Activated CD4-positive, alpha-beta T cell treated with anti-CD3 and anti-CD28 coated beads, Interleukin-2, amount 10 ng/mL, durations not matched to agents 24 days and 14 days (primary cell): ENCODE measurements around the gene CITED1. TPM values are rescaled to one million over a fixed set of nuclear protein-coding genes. Genes with fewer than 3 reads are reported as not detected.

ENCODE experiments used
- DNase-seq: peaks from one replicate; pipeline ENCODE4 v3.0.0; 2022
- H3K27ac Mint-ChIP-seq: one replicate; pipeline ENCODE4 v1.8.0; 2022; ENCODE audit warnings: mild to moderate bottlenecking, mixed read lengths
- H3K27me3 Mint-ChIP-seq: one replicate; pipeline ENCODE4 v1.8.0; 2022; ENCODE audit warnings: mixed read lengths
- H3K36me3 Mint-ChIP-seq: one replicate; pipeline ENCODE4 v1.8.0; 2022; ENCODE audit warnings: low read depth, mild to moderate bottlenecking, mixed read lengths
- H3K4me1 Mint-ChIP-seq: one replicate; pipeline ENCODE4 v1.8.0; 2021; ENCODE audit warnings: mixed read lengths
- H3K4me3 Mint-ChIP-seq: one replicate; pipeline ENCODE4 v1.8.0; 2022; ENCODE audit warnings: mild to moderate bottlenecking, moderate library complexity, mixed read lengths
- H3K9me3 Mint-ChIP-seq: one replicate; pipeline ENCODE4 v1.8.0; 2021; ENCODE audit warnings: mixed read lengths
- intact Hi-C: fragments of 100-400 bp; cut with micrococcal nuclease; formaldehyde crosslinking; loops from one replicate; pipeline ENCODE4 v1.15.1; 2023
- total RNA-seq: library from RNA; stranded (reverse); gene quantifications from 2 replicates; pipeline ENCODE4 v1.2.3, GENCODE V29; 2022

CITED1 gene
- total RNA-seq, 1 donor from 2014 or later = not detected

DNA sequence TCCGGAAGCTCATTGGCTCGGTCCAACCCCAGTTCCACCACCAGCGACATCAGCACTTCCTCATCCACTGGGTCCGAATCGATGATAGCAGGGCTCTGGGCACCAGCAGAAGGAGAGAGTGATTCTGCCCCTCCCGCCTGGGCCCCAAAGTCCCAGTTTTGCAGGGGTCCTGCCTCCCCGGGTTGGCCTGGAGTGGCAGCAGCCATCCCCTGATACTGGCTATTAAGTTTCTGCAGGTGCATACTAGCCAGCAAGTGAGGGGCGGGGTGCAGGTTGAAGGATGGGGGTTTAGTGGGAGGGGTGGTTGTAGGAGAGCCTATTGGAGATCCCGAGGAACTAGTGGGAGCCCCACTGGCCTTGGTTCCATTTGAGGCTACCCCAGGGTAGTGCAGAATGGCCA is 3.9 kb downstream of the CITED1 start:
- H3K4me1 Mint-ChIP-seq = peaks cover 9% of the 10 kb centered on the region
- H3K36me3 Mint-ChIP-seq = no peaks in the 10 kb centered on the region
- H3K4me3 Mint-ChIP-seq = no peak overlapping the region
- H3K27ac Mint-ChIP-seq = no peak overlapping the region
- no peak for DNase-seq
- no peaks in the 10 kb centered on the region for H3K9me3 Mint-ChIP-seq
- intact Hi-C loops = no loop called here
- peaks cover 59% of the 10 kb centered on the region for H3K27me3 Mint-ChIP-seq

DNA sequence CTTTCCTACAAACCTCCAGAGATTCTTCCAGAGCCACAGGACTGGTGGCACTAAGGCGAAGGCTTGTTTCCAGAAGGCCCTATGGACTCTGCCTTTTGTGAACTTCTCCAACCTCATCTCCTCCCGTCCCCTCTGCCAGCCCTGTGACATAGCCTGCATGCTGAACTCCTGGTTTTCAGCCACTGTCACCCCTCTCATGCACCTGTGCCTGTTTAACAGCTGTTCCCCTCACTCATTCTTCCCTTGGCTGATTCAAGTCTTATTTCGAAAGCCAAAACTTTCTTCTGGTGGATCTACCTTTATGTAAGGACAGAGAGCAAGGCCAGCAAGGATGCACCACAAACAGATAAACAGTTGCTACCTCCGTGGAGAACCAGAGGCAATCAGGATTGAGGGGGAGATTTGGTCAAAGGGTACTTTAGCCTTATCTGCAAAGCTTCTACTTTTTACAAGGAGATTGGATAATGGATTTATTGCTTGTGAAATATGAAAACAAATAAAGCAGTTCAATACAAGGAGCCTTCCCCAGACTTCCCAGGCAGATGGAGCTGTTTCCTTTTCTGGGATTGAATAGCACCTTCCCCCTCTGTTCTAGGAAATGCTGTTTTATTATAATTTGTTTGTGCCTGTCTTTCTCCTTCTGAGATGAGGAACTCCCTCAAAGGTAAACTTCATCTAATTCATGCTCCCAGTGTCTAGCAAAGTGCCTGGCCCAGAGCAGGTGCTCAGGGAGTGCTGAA is 5.7 kb downstream of the CITED1 start:
- H3K27me3 Mint-ChIP-seq = peaks cover 62% of the 10 kb centered on the region
- intact Hi-C loops = no loop called here

GRCh38 chrX:72297953-72298730 is 7.6 kb downstream of the CITED1 start:
- intact Hi-C loops = no loop called here
- no peaks in the 10 kb centered on the region for H3K4me1 Mint-ChIP-seq

More for the DNA sequence above, 5.7 kb downstream of the CITED1 start:
- Mint-ChIP-seq H3K27ac (no peak overlapping the region), H3K9me3 (no peaks in the 10 kb centered on the region), H3K36me3 (no peaks in the 10 kb centered on the region), H3K4me1 (peaks cover 6% of the 10 kb centered on the region), H3K4me3 (no peak overlapping the region)
- no peak for DNase-seq

DNA sequence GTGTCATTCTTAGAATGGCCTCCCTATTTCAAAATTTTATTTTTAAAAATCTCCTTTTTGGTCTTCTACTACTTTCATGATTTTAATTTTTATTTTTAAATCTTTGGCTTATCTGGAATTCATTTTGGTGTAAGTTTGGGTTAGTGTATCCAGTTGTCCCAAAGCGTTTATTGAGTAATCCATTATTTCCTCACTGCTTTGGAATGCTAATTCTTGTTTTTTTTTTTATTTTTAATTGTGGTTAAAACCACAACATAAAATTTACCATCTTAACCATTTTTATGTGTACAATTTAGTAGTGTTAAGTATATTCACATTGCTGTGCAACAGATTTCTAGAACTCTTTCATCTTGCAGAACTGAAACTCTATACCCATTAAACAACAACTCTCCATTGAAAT is 8.7 kb downstream of the CITED1 start:
- Mint-ChIP-seq H3K4me3 (no peak overlapping the region), H3K27me3 (peaks cover 47% of the 10 kb centered on the region), H3K27ac (no peak overlapping the region), H3K36me3 (no peaks in the 10 kb centered on the region), H3K9me3 (no peaks in the 10 kb centered on the region), H3K4me1 (no peaks in the 10 kb centered on the region)
- no peak for DNase-seq
- intact Hi-C loops = no loop called here

More at GRCh38 chrX:72297953-72298730, 7.6 kb downstream of the CITED1 start:
- Mint-ChIP-seq H3K4me3 (no peak overlapping the region), H3K27me3 (peaks cover 47% of the 10 kb centered on the region), H3K36me3 (no peaks in the 10 kb centered on the region), H3K27ac (no peak overlapping the region), H3K9me3 (no peaks in the 10 kb centered on the region)
- DNase-seq = peak; percentile 58

DNA sequence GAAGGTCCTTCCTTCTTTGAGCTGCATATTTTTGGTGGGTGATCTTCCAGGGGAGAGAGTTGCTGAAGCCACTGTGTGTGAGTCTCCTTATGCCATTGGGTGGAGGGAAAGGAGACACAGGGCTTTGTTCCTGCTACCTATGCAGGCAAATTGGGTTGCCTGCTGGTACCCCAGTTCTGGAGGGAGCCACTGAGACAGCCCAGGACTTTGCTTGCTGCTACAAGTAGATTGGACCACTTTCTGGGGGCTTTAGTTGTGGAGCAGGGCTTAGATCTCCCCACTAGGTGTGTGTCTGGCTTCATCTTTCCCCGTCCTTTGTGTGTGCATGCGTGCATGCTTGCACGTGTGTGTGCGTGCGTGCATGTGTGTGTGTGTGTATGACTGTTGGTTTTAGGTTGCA is 10.0 kb downstream of the CITED1 start:
- no peak for DNase-seq
- Mint-ChIP-seq H3K4me1 (no peaks in the 10 kb centered on the region), H3K9me3 (no peaks in the 10 kb centered on the region), H3K36me3 (no peaks in the 10 kb centered on the region), H3K4me3 (no peak overlapping the region), H3K27me3 (peaks cover 43% of the 10 kb centered on the region), H3K27ac (no peak overlapping the region)
- intact Hi-C loops = no loop called here

DNA sequence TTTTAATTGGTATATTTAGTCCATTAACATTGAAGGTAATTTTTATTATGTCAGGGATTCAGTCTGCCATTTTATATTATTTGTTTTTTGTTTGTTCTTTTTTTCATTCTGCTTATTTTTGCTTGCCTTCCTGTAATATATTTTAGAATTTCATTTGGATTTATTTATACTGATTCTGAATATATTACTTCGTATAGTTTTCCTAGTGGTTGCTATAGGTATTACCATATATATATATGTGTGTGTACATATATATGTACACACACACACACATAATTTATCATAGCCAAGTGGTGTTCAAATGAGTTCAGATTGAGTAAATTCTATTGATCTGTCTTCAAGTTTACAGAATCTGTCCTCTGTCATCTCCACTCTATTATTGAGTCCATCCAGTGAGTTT is 11.2 kb downstream of the CITED1 start:
- Mint-ChIP-seq H3K4me1 (no peaks in the 10 kb centered on the region), H3K27me3 (peaks cover 41% of the 10 kb centered on the region), H3K27ac (no peak overlapping the region), H3K4me3 (no peak overlapping the region), H3K9me3 (no peaks in the 10 kb centered on the region), H3K36me3 (no peaks in the 10 kb centered on the region)
- DNase-seq = no peak
- intact Hi-C loops = no loop called here

- no peaks in the 10 kb centered on the region for H3K9me3 Mint-ChIP-seq
- intact Hi-C loops = no loop called here
These were observed 23.4 kb downstream of the CITED1 start for GRCh38 chrX:72282302-72282701.

DNA sequence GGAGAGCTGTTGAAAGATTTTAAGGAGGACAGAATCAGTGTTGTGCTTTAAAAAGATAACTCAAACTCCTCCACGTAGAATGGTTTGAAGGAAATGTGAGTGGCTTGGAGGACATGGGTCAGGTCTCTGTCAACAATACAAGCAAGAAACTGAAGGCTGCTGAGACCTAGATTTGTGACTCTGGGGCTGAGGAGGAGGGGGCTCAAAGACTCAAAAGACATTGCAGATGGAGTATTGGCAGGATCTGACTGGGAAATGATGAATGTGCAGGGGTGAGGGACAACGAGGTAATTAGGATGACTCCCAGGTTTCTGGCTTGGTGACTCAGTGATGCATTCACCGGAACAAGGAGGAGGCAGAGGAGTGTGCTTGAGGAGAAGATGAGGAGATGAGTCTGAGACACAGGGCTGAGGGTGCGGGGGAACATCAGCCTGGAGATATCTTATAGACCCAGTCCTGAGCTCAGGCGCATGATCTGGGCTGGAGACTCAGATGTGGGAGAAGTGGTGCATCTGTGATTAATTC is 25.3 kb downstream of the CITED1 start:
- Mint-ChIP-seq H3K9me3 (no peaks in the 10 kb centered on the region), H3K27ac (no peak overlapping the region), H3K27me3 (peaks cover 14% of the 10 kb centered on the region), H3K4me3 (no peak overlapping the region), H3K36me3 (peaks cover 8% of the 10 kb centered on the region), H3K4me1 (peaks cover 4% of the 10 kb centered on the region)
- intact Hi-C loops = no loop called here
- no peak for DNase-seq

More at GRCh38 chrX:72282302-72282701, 23.4 kb downstream of the CITED1 start:
- Mint-ChIP-seq H3K4me3 (no peak overlapping the region), H3K36me3 (no peaks in the 10 kb centered on the region), H3K4me1 (peaks cover 2% of the 10 kb centered on the region), H3K27ac (no peak overlapping the region), H3K27me3 (peaks cover 14% of the 10 kb centered on the region)
- DNase-seq = no peak

DNA sequence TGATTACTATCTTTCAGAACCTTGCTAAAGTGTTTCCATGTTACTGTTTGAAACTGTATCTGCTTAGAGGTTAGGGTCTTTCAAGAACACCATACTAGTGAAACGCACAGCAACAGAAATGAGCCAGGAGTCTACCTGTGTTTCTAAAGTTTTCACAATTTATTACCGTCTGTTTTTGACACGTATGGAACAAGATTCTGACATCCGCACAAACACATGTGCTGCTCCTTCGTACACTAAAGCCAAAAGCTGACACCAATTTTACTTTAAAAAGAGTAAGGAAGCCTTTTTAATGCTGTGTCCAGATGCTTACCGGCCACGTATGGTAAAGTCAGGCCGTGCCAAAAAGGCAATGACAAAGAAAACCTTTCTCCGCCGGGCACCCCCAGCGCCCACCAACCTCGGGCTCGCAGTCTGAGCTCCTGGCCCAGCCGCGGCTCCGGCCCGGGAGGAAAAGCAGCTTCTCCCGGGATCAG is 29.2 kb downstream of the CITED1 start:
- intact Hi-C loops = loop anchor here (2.0 to 10.0 kb wide), 4 partner anchors 32 to 742 kb away; partner anchors contain the start of genes OGT and PIN4
- DNase-seq = no peak
- Mint-ChIP-seq H3K27me3 (peaks cover 10% of the 10 kb centered on the region), H3K9me3 (no peaks in the 10 kb centered on the region), H3K4me3 (peak overlapping the region; percentile 85), H3K4me1 (peaks cover 30% of the 10 kb centered on the region), H3K36me3 (peaks cover 47% of the 10 kb centered on the region), H3K27ac (peak overlapping the region; percentile 86)

DNA sequence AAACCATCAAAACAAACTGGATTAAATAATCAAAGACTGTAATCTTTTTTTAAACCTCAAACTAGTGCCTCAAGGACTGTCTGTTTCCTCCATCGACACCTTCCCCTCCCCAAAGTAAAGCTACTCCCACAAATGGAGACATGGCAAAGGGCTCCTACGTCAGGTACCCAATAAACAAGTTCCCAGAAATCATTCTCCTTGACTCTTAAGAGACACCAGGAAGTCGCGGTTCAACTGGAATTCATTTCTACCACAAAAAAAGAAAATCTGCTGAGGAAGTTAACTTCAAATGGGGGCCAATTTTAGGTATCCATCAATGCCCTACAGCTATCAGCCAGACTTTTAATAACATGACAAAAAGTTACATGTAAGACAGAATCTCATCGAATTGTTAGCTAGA is 31.2 kb downstream of the CITED1 start:
- intact Hi-C loops = loop anchor here (10.0 kb wide), 3 partner anchors 90 to 740 kb away; partner anchors contain the start of genes OGT and PIN4
- peak overlapping the region; percentile 79 for H3K27ac Mint-ChIP-seq
- H3K27me3 Mint-ChIP-seq = peaks cover 7% of the 10 kb centered on the region
- DNase-seq = no peak
- H3K4me1 Mint-ChIP-seq = peaks cover 37% of the 10 kb centered on the region
- no peaks in the 10 kb centered on the region for H3K9me3 Mint-ChIP-seq
- peaks cover 60% of the 10 kb centered on the region for H3K36me3 Mint-ChIP-seq
- peak overlapping the region; percentile 85 for H3K4me3 Mint-ChIP-seq

DNA sequence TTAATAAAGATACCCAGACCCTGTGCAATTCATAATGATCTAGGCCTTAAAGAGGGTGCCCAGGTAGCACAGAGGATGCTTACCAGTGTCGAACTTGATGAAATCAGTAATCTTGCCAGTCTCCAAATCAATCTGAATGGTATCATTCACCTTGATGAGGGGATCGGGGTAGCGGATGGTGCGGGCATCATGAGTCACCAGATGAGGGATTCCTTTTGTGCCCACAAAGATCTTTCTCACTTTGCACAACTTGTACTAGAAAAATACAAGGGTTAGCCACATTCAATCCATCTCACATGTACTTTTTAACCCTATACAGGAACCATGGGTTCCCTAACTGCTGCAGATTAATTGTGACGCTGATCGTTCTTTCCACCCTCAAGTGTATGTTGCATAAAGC is 32.0 kb downstream of the CITED1 start:
- Mint-ChIP-seq H3K4me1 (peaks cover 37% of the 10 kb centered on the region), H3K27ac (peak overlapping the region; percentile 79), H3K9me3 (no peaks in the 10 kb centered on the region), H3K4me3 (peak overlapping the region; percentile 85), H3K36me3 (peaks cover 64% of the 10 kb centered on the region), H3K27me3 (no peaks in the 10 kb centered on the region)
- no peak for DNase-seq
- intact Hi-C loops = loop anchor here (10.0 kb wide), 3 partner anchors 89 to 739 kb away; partner anchors contain the start of genes OGT and PIN4

DNA sequence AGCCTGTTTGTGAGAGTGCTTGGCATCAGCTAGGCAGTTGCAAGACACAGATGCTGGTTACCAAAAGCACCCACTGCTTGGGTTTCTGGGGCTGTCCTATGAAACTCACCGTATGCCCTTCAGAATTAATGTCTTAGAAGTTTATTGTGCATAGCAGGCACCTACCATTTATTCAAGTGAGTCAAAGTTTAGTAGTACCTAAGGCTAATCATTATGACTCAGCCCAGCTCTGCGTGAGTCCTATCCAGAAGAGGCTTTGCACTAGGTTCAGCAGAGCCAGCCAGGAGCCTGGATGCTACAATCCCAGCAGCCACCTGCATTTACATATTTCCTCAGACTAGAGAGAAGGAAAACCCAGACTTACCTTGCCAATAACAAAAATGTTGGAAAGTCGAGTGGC is 32.8 kb downstream of the CITED1 start:
- Mint-ChIP-seq H3K9me3 (no peaks in the 10 kb centered on the region), H3K4me3 (peak overlapping the region; percentile 85), H3K27ac (peak overlapping the region; percentile 66), H3K4me1 (peaks cover 36% of the 10 kb centered on the region), H3K36me3 (peaks cover 66% of the 10 kb centered on the region), H3K27me3 (no peaks in the 10 kb centered on the region)
- no peak for DNase-seq
- intact Hi-C loops = loop anchor here (10.0 kb wide), 3 partner anchors 88 to 738 kb away; partner anchors contain the start of genes OGT and PIN4

GRCh38 chrX:72271812-72272211 is 33.9 kb downstream of the CITED1 start:
- Mint-ChIP-seq H3K36me3 (peaks cover 69% of the 10 kb centered on the region), H3K4me1 (peaks cover 35% of the 10 kb centered on the region), H3K27me3 (no peaks in the 10 kb centered on the region), H3K27ac (peak overlapping the region; percentile 72), H3K9me3 (no peaks in the 10 kb centered on the region), H3K4me3 (peak overlapping the region; percentile 55)
- DNase-seq = no peak
- intact Hi-C loops = loop anchor here (10.0 kb wide), 3 partner anchors 87 to 737 kb away; partner anchors contain the start of genes OGT and PIN4
